Measurements from ENCODE around the gene TM7SF2.

TM7SF2 gene

GRCh38 chr11:65150509-65151299 lies 39.0 kb downstream of the TM7SF2 start:
- H3K4me3 ChIP-seq (ENCODE audit: low read length): no peak overlapping the region
- TF ChIP-seq, protein P1, sequence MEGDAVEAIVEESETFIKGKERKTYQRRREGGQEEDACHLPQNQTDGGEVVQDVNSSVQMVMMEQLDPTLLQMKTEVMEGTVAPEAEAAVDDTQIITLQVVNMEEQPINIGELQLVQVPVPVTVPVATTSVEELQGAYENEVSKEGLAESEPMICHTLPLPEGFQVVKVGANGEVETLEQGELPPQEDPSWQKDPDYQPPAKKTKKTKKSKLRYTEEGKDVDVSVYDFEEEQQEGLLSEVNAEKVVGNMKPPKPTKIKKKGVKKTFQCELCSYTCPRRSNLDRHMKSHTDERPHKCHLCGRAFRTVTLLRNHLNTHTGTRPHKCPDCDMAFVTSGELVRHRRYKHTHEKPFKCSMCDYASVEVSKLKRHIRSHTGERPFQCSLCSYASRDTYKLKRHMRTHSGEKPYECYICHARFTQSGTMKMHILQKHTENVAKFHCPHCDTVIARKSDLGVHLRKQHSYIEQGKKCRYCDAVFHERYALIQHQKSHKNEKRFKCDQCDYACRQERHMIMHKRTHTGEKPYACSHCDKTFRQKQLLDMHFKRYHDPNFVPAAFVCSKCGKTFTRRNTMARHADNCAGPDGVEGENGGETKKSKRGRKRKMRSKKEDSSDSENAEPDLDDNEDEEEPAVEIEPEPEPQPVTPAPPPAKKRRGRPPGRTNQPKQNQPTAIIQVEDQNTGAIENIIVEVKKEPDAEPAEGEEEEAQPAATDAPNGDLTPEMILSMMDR (conservative IDR thresholded peaks at IDR 0.05; ENCODE audit: low read depth, low read length): no peak
- DNase-seq (ENCODE audit: low read depth): peak; percentile 39

- H3K4me3 ChIP-seq (ENCODE audit: low read length): no peak overlapping the region
- DNase-seq (ENCODE audit: low read depth): no peak
- TF ChIP-seq, protein P1 (conservative IDR thresholded peaks at IDR 0.05; ENCODE audit: low read depth, low read length): no peak
Observed at GRCh38 chr11:65151331-65151899, 39.7 kb downstream of the TM7SF2 start.

DNA sequence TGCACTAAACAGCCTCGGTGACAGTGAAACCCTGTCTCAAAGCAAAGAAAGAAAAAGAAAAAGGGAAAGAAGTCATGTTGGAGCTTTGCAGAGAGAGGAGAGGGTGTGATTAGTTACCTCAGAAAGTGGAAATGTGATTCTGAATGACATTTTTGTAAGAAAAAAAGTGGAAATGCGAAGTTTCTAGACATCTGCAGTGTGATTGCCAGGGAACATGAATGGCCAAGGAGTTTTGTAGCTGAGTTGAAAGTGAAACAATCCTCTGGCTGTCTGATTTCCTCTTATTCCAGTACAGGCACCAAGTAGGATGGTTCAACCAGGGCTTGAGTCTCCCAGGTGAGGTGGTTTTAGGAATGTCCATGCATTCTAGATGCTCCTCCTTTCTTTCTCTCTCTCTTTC lies 40.5 kb downstream of the TM7SF2 start:
- TF ChIP-seq, protein P1 (conservative IDR thresholded peaks at IDR 0.05; ENCODE audit: low read depth, low read length): no peak
- DNase-seq (ENCODE audit: low read depth): no peak

GRCh38 chr11:65156256-65156655 lies 44.6 kb downstream of the TM7SF2 start:
- TF ChIP-seq, protein P1 (conservative IDR thresholded peaks at IDR 0.05; ENCODE audit: low read depth, low read length): no peak
- no peak for DNase-seq (ENCODE audit: low read depth)
- no peak overlapping the region for H3K4me3 ChIP-seq (ENCODE audit: low read length)

More for the DNA sequence above, 40.5 kb downstream of the TM7SF2 start:
- no peak overlapping the region for H3K4me3 ChIP-seq (ENCODE audit: low read length)

GRCh38 chr11:65156926-65157325 lies 45.3 kb downstream of the TM7SF2 start:
- no peak overlapping the region for H3K4me3 ChIP-seq (ENCODE audit: low read length)
- DNase-seq (ENCODE audit: low read depth): no peak
- TF ChIP-seq, protein P1 (conservative IDR thresholded peaks at IDR 0.05; ENCODE audit: low read depth, low read length): no peak

DNA sequence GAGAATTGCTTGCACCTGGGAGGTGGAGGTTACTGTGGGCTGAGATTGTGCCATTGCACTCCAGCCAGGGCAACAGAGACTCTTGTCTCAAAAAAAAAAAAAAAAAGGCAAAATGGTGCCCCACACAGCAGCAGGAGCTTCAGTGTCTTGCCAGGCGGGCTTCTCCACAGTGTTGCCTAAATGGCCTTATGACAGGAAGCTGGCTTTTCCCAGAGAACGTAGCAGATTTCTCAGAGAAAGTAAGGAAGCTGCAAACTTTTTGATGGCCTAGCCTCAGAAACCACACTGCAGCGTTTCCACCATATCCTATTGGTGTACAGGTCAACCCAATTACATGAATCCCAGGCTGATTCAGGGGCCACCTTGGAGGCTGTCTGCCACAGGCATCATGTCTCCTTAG lies 45.7 kb downstream of the TM7SF2 start:
- TF ChIP-seq, protein P1 (conservative IDR thresholded peaks at IDR 0.05; ENCODE audit: low read depth, low read length): no peak
- H3K4me3 ChIP-seq (ENCODE audit: low read length): no peak overlapping the region
- no peak for DNase-seq (ENCODE audit: low read depth)

- DNase-seq (ENCODE audit: low read depth): no peak
- no peak overlapping the region for H3K4me3 ChIP-seq (ENCODE audit: low read length)
- TF ChIP-seq, protein P1 (conservative IDR thresholded peaks at IDR 0.05; ENCODE audit: low read depth, low read length): no peak
Observed at GRCh38 chr11:65159012-65159411, 47.3 kb downstream of the TM7SF2 start.
